Measurements from ENCODE around the gene ELF3. TPM values are rescaled to one million over a fixed set of nuclear protein-coding genes. Genes with fewer than 3 reads are reported as not detected.

The ELF3 gene
- total and polyA plus RNA-seq, 2 of the 4 experiments (the other 2 are of a cell fraction), result under 0.01 to 0.38 TPM

- Histone ChIP-seq H2BK20ac (ENCODE audit: low read depth, low read length) (no peak overlapping the region), H3K56ac (ENCODE audit: extremely low read depth, insufficient read depth, low read length) (no peak overlapping the region), H3K27ac (ENCODE audit: insufficient read depth, low read length) (no peak overlapping the region), H3K36me3 (ENCODE audit: control insufficient read depth, insufficient read depth, low read length) (no peaks in the 10 kb centered on the region), H3K9ac (ENCODE audit: low read depth, low read length) (no peak overlapping the region), H2BK15ac (ENCODE audit: low read depth, low read length) (no peak overlapping the region), H3K4me2 (ENCODE audit: low read depth, low read length) (no peak overlapping the region), H2AK5ac (ENCODE audit: low read depth, low read length) (no peak overlapping the region), H2BK120ac (ENCODE audit: low read depth, low read length) (no peak overlapping the region), H4K8ac (ENCODE audit: low read depth in 2 of 2, low read length in 2 of 2) (no peak overlapping the region), H3K27me3 (ENCODE audit: control insufficient read depth, insufficient read depth, low read length) (peaks cover 15% of the 10 kb centered on the region), H3K4ac (ENCODE audit: low read depth, low read length) (no peak overlapping the region), H3K4me1 (ENCODE audit: control insufficient read depth, insufficient read depth, low read length) (no peaks in the 10 kb centered on the region), H3K9me3 (ENCODE audit: control insufficient read depth, insufficient read depth, low read length) (no peaks in the 10 kb centered on the region), H3K18ac (ENCODE audit: low read depth, low read length) (no peak overlapping the region), H3K14ac (replicated peaks; ENCODE audit: low read depth, low read length) (no peak overlapping the region), H4K5ac (ENCODE audit: low read depth, low read length) (no peak overlapping the region), H2AFZ (replicated peaks; ENCODE audit: low read length, poor library complexity) (no peak overlapping the region), H3K79me1 (ENCODE audit: low read depth in 1 of 2, low read length in 2 of 2) (no peaks in the 10 kb centered on the region), H3K23ac (ENCODE audit: low read depth, low read length) (no peak overlapping the region), H4K91ac (ENCODE audit: insufficient read depth, low read depth, low read length) (no peak overlapping the region), H4K20me1 (ENCODE audit: insufficient read depth, low read length) (no peaks in the 10 kb centered on the region), H2AK9ac (replicated peaks; ENCODE audit: low read depth, low read length, poor library complexity) (no peak overlapping the region), H3K4me3 (ENCODE audit: insufficient read depth, low read depth, low read length) (no peak overlapping the region), H3K9me1 (ENCODE audit: insufficient read depth, low read length) (peaks cover 6% of the 10 kb centered on the region; the same call in 1 of the 2 replicates), H2BK5ac (ENCODE audit: low read depth, low read length, poor library complexity, severe bottlenecking) (no peak overlapping the region)
- no TSS peak for BruUV-seq (replicated peaks)
- no CpG with 5 or more reads among the region's 3 CpGs for WGBS, 2 experiments (ENCODE audit: extremely low coverage in 2 of 2, insufficient read length in 1 of 2)
- TF ChIP-seq NFE2L2 (IDR thresholded peaks at IDR 0.05; ENCODE audit: low read depth, low read length), result no peak
- TF ChIP-seq CEBPB (IDR thresholded peaks at IDR 0.05; ENCODE audit: low read depth, low read length), result no peak
- CTCF ChIA-PET, result no interaction called here
- POLR2A ChIA-PET (ENCODE audit: unreplicated experiment), result no interaction called here
- dilution Hi-C loops (cut with HindIII; ENCODE audit: low sequenced_read_pairs, unreplicated experiment) (no loop called here), in situ Hi-C loops (cut with MboI; ENCODE audit: low sequenced_read_pairs) (no loop called here), intact Hi-C loops (cut with micrococcal nuclease) (no loop called here)
- DNase-seq, result no peak
- ATAC-seq (ENCODE audit: low read depth), result no peak
Measured at GRCh38 chr1:202046227-202046626, 35.8 kb downstream of the ELF3 start.
